ENCODE data around the gene AP1G2.
A peak's percentile ranks its signal among the peaks of the same experiment; 100 is the strongest.

DNA sequence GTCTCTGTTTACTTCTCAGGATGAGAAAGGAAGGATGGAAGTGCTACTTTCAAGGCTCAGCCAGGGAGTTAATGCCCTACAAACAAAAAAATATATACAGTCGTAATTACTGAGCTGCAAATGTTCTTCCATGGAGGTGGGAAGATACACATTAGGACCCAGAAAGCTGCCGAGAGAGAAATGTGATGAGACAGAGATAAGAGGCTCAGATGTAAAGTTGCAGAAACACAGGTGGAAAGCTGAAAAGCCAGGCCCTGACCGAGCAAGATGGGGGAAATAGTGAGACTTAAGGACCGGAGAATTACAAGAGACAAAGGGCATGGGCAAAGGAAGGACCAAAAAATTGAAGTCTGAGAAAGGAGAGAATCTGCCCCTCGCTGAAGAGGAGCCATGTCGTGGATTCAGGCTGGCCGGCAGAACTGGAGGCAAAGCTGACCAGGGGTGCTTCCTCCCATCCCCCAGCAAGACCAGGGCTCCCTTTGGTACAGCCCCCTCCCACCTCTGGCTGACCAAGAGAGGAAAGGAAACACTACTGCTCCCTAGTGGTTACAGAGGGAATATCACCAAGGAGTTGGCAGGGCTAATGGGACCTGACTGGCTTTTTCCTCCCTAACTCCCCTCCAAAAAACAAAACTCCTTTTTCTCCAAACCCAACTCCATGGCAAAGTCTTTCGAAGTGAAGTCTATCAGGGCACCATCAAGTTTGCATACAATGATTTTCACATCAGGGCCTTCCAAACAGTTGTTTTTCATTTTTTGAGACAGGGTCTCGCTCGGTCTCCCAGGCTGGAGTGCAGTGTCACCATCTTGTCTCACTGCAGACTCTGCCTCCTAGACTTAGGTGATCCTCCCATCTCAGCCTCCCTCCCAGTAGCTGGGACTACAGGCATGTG, 28.1 kb downstream of the AP1G2 start:
- TF ChIP-seq, protein P1, sequence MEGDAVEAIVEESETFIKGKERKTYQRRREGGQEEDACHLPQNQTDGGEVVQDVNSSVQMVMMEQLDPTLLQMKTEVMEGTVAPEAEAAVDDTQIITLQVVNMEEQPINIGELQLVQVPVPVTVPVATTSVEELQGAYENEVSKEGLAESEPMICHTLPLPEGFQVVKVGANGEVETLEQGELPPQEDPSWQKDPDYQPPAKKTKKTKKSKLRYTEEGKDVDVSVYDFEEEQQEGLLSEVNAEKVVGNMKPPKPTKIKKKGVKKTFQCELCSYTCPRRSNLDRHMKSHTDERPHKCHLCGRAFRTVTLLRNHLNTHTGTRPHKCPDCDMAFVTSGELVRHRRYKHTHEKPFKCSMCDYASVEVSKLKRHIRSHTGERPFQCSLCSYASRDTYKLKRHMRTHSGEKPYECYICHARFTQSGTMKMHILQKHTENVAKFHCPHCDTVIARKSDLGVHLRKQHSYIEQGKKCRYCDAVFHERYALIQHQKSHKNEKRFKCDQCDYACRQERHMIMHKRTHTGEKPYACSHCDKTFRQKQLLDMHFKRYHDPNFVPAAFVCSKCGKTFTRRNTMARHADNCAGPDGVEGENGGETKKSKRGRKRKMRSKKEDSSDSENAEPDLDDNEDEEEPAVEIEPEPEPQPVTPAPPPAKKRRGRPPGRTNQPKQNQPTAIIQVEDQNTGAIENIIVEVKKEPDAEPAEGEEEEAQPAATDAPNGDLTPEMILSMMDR (conservative IDR thresholded peaks at IDR 0.05; ENCODE audit: low read depth, low read length) = peak; percentile 57
- TF ChIP-seq RAD21 (IDR thresholded peaks at IDR 0.05; ENCODE audit: low read length) = peak; percentile 34
- TF ChIP-seq, protein P2, sequence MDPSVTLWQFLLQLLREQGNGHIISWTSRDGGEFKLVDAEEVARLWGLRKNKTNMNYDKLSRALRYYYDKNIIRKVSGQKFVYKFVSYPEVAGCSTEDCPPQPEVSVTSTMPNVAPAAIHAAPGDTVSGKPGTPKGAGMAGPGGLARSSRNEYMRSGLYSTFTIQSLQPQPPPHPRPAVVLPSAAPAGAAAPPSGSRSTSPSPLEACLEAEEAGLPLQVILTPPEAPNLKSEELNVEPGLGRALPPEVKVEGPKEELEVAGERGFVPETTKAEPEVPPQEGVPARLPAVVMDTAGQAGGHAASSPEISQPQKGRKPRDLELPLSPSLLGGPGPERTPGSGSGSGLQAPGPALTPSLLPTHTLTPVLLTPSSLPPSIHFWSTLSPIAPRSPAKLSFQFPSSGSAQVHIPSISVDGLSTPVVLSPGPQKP (IDR thresholded peaks at IDR 0.05; ENCODE audit: borderline replicate concordance, low read depth, low read length) = no peak

All from IMR-90 (cell line).